Keratinocyte (primary cell): ENCODE data around the gene ZFP69. TPM values are rescaled to one million over a fixed set of nuclear protein-coding genes. Genes with fewer than 3 reads are reported as not detected.

Experiments used
- DNase-seq: peaks from one replicate; pipeline ENCODE4 v3.0.0-alpha.2; 2011; ENCODE audit warnings: low read depth, missing footprints, low spot score
- FAIRE-seq: peaks from 2 replicates; lab custom pipeline; 2011; peaks lifted over from hg19 to GRCh38; lab: Jason Lieb, UNC
- H2AFZ ChIP-seq: 2 replicates; pipeline ENCODE4 v1.6.0; 2012; ENCODE audit warnings: low read length, control low read depth, inconsistent platforms; ENCODE audit not compliant: control insufficient read depth
- H3K27ac ChIP-seq: 2 replicates; pipeline ENCODE4 v1.5.1; 2011; ENCODE audit warnings: low read length; ENCODE audit not compliant: control insufficient read depth, insufficient read depth
- H3K27me3 ChIP-seq: 3 replicates; pipeline ENCODE4 v1.6.0; 2011; ENCODE audit warnings: low read length; ENCODE audit not compliant: control insufficient read depth, insufficient read depth; ENCODE audit errors: extremely low read depth
- H3K36me3 ChIP-seq, 2 experiments: 2 replicates in 1 of 2; 3 replicates in 1 of 2; pipeline ENCODE4 v1.5.1; 2011; ENCODE audit warnings: low read length in 2 of 2, mild to moderate bottlenecking in 1 of 2; ENCODE audit not compliant: control insufficient read depth in 2 of 2, insufficient read depth in 2 of 2; ENCODE audit errors: extremely low read depth in 1 of 2
- H3K4me1 ChIP-seq: 3 replicates; pipeline ENCODE4 v1.5.1; 2011; ENCODE audit warnings: low read length; ENCODE audit not compliant: control insufficient read depth, insufficient read depth; ENCODE audit errors: extremely low read depth
- H3K4me2 ChIP-seq: 3 replicates; pipeline ENCODE4 v1.6.0; 2011; ENCODE audit warnings: low read depth, low read length; ENCODE audit not compliant: control insufficient read depth, insufficient read depth; ENCODE audit errors: extremely low read depth
- H3K4me3 ChIP-seq, 3 experiments: fragments of 200-600 bp in 1 of 3; sonication (generic) in 1 of 3; 2 replicates in 2 of 3; 3 replicates in 1 of 3; pipeline ENCODE4 v1.5.1; 2011 to 2016; ENCODE audit warnings: low read length in 3 of 3, mild to moderate bottlenecking in 3 of 3, control low read depth in 2 of 3, inconsistent platforms in 1 of 3, low read depth in 1 of 3, mixed read lengths in 1 of 3, mixed run types in 1 of 3, moderate library complexity in 1 of 3; ENCODE audit not compliant: control insufficient read depth in 2 of 3, insufficient read depth in 2 of 3; ENCODE audit errors: extremely low read depth in 1 of 3
- H3K79me2 ChIP-seq: 2 replicates; pipeline ENCODE4 v1.6.0; 2012; ENCODE audit warnings: low read length; ENCODE audit not compliant: control insufficient read depth, insufficient read depth
- H3K9ac ChIP-seq: 3 replicates; pipeline ENCODE4 v1.6.0; 2011; ENCODE audit warnings: low read length; ENCODE audit not compliant: control insufficient read depth, insufficient read depth; ENCODE audit errors: extremely low read depth
- H3K9me1 ChIP-seq: 3 replicates; pipeline ENCODE4 v1.6.0; 2011; ENCODE audit warnings: low read length; ENCODE audit not compliant: control insufficient read depth, insufficient read depth; ENCODE audit errors: extremely low read depth
- H3K9me3 ChIP-seq: 2 replicates; pipeline ENCODE4 v1.5.1; 2012; ENCODE audit warnings: low read depth, low read length; ENCODE audit not compliant: control insufficient read depth
- H4K20me1 ChIP-seq: 3 replicates; pipeline ENCODE4 v1.6.0; 2011; ENCODE audit warnings: low read length; ENCODE audit not compliant: control insufficient read depth, insufficient read depth; ENCODE audit errors: extremely low read depth
- EZH2 ChIP-seq: IDR thresholded peaks from one replicate; pipeline ENCODE4 v1.6.1; 2012; ENCODE audit warnings: inconsistent platforms, mild to moderate bottlenecking, low read length, moderate library complexity
- dilution Hi-C: fragments of 300-500 bp; cut with MboI; formaldehyde crosslinking; loops from one replicate; pipeline ENCODE4 v1.7.0; 2020; ENCODE audit warnings: low sequenced_read_pairs; ENCODE audit not compliant: extremely low pct_ligation_motif_present
- polyA plus RNA-seq, 5 experiments: library from polyadenylated mRNA; depleted of rRNA in 3 of 5; stranded (reverse) in 3 of 5; stranded (forward) in 1 of 5; unstranded in 1 of 5; fragments of >200 nt; gene quantifications; 1 replicate in 1 of 5; 2 replicates in 3 of 5; 3 replicates in 1 of 5; pipeline versions ENCODE4 v1.2.1 to v1.2.3, GENCODE V29; 2011 to 2012; ENCODE audit warnings: missing spikeins in 2 of 5, low read depth in 1 of 5, low replicate concordance in 1 of 5
- TF ChIP-seq, protein P1 (sequence below), 3 experiments: IDR thresholded peaks in 1 of 3; conservative IDR thresholded peaks in 1 of 3; optimal IDR thresholded peaks in 1 of 3; 2 replicates in 2 of 3; 3 replicates in 1 of 3; pipeline versions ENCODE3 to v1.5.1; 2011; ENCODE audit warnings: low read length in 3 of 3, mild to moderate bottlenecking in 3 of 3, moderate library complexity in 2 of 3, control low read depth in 1 of 3, inconsistent platforms in 1 of 3; ENCODE audit not compliant: insufficient read depth in 2 of 3; ENCODE audit errors: extremely low read depth in 1 of 3

Gene ZFP69
- polyA plus RNA-seq, 1 donor (not counting 4 experiments of a cell fraction or from before 2014, with no cell fraction given), result 3.5 TPM

- Histone ChIP-seq H4K20me1 (no peaks in the 10 kb centered on the region), H2AFZ (no peak overlapping the region), H3K9me3 (no peaks in the 10 kb centered on the region), H3K9me1 (no peaks in the 10 kb centered on the region), H3K9ac (no peak overlapping the region), H3K36me3 (no peaks in the 10 kb centered on the region), H3K27me3 (no peaks in the 10 kb centered on the region), H3K27ac (no peak overlapping the region), H3K79me2 (no peaks in the 10 kb centered on the region), H3K4me3 (no peak overlapping the region), H3K4me2 (no peak overlapping the region), H3K4me1 (no peaks in the 10 kb centered on the region)
- no peak for TF ChIP-seq EZH2
- TF ChIP-seq, protein P1, sequence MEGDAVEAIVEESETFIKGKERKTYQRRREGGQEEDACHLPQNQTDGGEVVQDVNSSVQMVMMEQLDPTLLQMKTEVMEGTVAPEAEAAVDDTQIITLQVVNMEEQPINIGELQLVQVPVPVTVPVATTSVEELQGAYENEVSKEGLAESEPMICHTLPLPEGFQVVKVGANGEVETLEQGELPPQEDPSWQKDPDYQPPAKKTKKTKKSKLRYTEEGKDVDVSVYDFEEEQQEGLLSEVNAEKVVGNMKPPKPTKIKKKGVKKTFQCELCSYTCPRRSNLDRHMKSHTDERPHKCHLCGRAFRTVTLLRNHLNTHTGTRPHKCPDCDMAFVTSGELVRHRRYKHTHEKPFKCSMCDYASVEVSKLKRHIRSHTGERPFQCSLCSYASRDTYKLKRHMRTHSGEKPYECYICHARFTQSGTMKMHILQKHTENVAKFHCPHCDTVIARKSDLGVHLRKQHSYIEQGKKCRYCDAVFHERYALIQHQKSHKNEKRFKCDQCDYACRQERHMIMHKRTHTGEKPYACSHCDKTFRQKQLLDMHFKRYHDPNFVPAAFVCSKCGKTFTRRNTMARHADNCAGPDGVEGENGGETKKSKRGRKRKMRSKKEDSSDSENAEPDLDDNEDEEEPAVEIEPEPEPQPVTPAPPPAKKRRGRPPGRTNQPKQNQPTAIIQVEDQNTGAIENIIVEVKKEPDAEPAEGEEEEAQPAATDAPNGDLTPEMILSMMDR (optimal IDR thresholded peaks at IDR 0.05 in 1 of 3, IDR thresholded peaks at IDR 0.05 in 1 of 3, conservative IDR thresholded peaks at IDR 0.05 in 1 of 3; ENCODE audit: extremely low read depth in 1 of 3, insufficient read depth in 2 of 3, low read length in 3 of 3), result no peak
- FAIRE-seq (no peak), DNase-seq (no peak)
- dilution Hi-C loops, result no loop called here
Observed at GRCh38 chr1:40432644-40433390, 44.3 kb upstream of the ZFP69 start.

GRCh38 chr1:40435471-40435870 lies 41.6 kb upstream of the ZFP69 start:
- Histone ChIP-seq H3K4me1 (no peaks in the 10 kb centered on the region), H3K27ac (no peak overlapping the region), H3K9ac (no peak overlapping the region), H3K4me2 (no peak overlapping the region), H3K36me3 (no peaks in the 10 kb centered on the region), H2AFZ (no peak overlapping the region), H3K27me3 (no peaks in the 10 kb centered on the region), H3K9me3 (no peaks in the 10 kb centered on the region), H4K20me1 (no peaks in the 10 kb centered on the region), H3K79me2 (no peaks in the 10 kb centered on the region), H3K4me3 (no peak overlapping the region), H3K9me1 (no peaks in the 10 kb centered on the region)
- dilution Hi-C loops, result no loop called here
- TF ChIP-seq EZH2, result no peak
- TF ChIP-seq, protein P1 (optimal IDR thresholded peaks at IDR 0.05 in 1 of 3, IDR thresholded peaks at IDR 0.05 in 1 of 3, conservative IDR thresholded peaks at IDR 0.05 in 1 of 3; ENCODE audit: extremely low read depth in 1 of 3, insufficient read depth in 2 of 3, low read length in 3 of 3), result no peak
- FAIRE-seq (no peak), DNase-seq (no peak)
